ENCODE measurements around the gene SLC35E1. TPM values are rescaled to one million over a fixed set of nuclear protein-coding genes. Genes with fewer than 3 reads are reported as not detected.

SLC35E1 gene
- polyA plus RNA-seq, 1 of the 3 experiments (the other 2 are of a cell fraction) = 23.5 TPM

DNA sequence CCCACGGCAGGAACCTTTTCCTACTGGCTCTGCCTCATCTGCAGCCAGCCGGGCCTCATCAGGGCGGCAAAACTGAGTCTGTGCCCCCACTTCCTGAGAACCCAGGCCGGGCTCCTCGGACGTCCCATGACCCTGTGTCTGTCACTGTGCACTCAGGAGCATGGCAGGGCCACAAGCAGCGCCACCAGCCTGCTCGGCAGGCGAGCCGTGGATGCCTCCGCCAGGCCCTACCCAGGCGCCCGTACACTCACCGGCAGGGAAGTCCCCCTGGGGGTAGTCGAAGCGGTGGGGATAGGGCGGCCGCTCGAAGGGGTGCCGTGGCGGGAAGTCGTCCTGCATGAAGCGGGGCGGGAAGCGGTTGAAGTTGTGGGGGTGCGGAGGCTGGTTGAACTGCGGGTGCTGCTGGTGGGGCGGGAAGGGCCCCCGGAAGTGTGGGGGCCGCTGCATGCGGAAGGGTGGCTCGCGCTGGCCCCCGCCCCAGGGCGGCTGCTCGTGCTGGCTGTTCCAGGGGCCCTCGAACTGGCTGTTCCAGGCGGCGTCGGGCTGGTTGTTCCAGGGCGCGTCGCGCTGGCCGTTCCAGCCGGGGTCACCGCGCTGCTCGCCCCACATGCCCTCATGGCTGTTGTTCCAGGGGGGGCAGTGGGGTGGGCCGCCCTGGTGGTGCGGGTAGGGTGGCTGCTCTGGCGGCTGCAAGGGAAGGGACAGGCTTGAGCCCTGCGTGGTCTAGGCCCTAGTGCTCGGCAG, 47.1 kb downstream of the SLC35E1 start:
- peaks cover 30 to 78% of the 10 kb centered on the region in 2 experiments for H3K36me3 ChIP-seq (replicated peaks in 1 of 2; ENCODE audit: control insufficient read depth in 1 of 2, insufficient read depth in 2 of 2, low read length in 1 of 2)
- H3F3A ChIP-seq (replicated peaks; ENCODE audit: insufficient read depth) = no peaks in the 10 kb centered on the region
- DNase-seq = no peak
- CTCF ChIA-PET = interaction anchor here (0.9 kb wide), 1 partner anchor 16 kb away, joined by 3 read pairs; no protein-coding TSS in a partner anchor
- POLR2A ChIA-PET = no interaction called here
- no peak overlapping the region for H3K9ac ChIP-seq
- 94% methylated on average over 16 of the region's 54 CpGs for WGBS (ENCODE audit: low lambda C conversion rate)
- no peaks in the 10 kb centered on the region for H4K20me1 ChIP-seq (ENCODE audit: insufficient read depth)
- H3K9me2 ChIP-seq = no peaks in the 10 kb centered on the region
- TF ChIP-seq MEF2A (IDR thresholded peaks at IDR 0.05; ENCODE audit: borderline replicate concordance, low read depth) (no peak), GABPA (IDR thresholded peaks at IDR 0.05; ENCODE audit: low read depth) (no peak), SIN3A (IDR thresholded peaks at IDR 0.05; ENCODE audit: borderline replicate concordance, low read depth, low read length) (no peak), FOSL2 (IDR thresholded peaks at IDR 0.05; ENCODE audit: borderline replicate concordance, low read depth) (no peak), POLR2AphosphoS5 (IDR thresholded peaks at IDR 0.05; ENCODE audit: low read depth, low read length) (no peak), RCOR1 (IDR thresholded peaks at IDR 0.05; ENCODE audit: low read length) (no peak), TEAD4 (IDR thresholded peaks at IDR 0.05; ENCODE audit: borderline replicate concordance, insufficient read depth) (no peak), RAD21 (IDR thresholded peaks at IDR 0.05; ENCODE audit: low read length) (no peak), GATA2 (CRISPR knock-in tag; IDR thresholded peaks at IDR 0.05) (no peak), EZH2phosphoT487 (IDR thresholded peaks at IDR 0.05; ENCODE audit: borderline replicate concordance, low read depth) (no peak), FOXM1 (IDR thresholded peaks at IDR 0.05; ENCODE audit: low read depth) (no peak), RFX5 (IDR thresholded peaks at IDR 0.05; ENCODE audit: low read length) (no peak), SMC3 (IDR thresholded peaks at IDR 0.05; ENCODE audit: low read depth, low read length) (no peak), RXRA (IDR thresholded peaks at IDR 0.05; ENCODE audit: borderline replicate concordance, low read depth) (no peak), EP300 (IDR thresholded peaks at IDR 0.05; ENCODE audit: borderline replicate concordance in 1 of 2, low read depth in 1 of 2, low read length in 1 of 2) (no peak)
- TF ChIP-seq, protein P1, sequence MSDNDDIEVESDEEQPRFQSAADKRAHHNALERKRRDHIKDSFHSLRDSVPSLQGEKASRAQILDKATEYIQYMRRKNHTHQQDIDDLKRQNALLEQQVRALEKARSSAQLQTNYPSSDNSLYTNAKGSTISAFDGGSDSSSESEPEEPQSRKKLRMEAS (IDR thresholded peaks at IDR 0.05; ENCODE audit: low read depth) = no peak
- TF ChIP-seq, protein P2, sequence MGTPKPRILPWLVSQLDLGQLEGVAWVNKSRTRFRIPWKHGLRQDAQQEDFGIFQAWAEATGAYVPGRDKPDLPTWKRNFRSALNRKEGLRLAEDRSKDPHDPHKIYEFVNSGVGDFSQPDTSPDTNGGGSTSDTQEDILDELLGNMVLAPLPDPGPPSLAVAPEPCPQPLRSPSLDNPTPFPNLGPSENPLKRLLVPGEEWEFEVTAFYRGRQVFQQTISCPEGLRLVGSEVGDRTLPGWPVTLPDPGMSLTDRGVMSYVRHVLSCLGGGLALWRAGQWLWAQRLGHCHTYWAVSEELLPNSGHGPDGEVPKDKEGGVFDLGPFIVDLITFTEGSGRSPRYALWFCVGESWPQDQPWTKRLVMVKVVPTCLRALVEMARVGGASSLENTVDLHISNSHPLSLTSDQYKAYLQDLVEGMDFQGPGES (IDR thresholded peaks at IDR 0.05; ENCODE audit: low read depth, low read length) = no peak
- H3K4me1 ChIP-seq (ENCODE audit: control insufficient read depth in 1 of 2, insufficient read depth in 2 of 2, low read depth in 1 of 2, low read length in 1 of 2) = no peaks in the 10 kb centered on the region
- no peak overlapping the region for H3K4me3 ChIP-seq (ENCODE audit: low read depth in 2 of 2, low read length in 1 of 2)
- H3K9me3 ChIP-seq = no peaks in the 10 kb centered on the region
- H3K27me3 ChIP-seq (ENCODE audit: insufficient read depth) = no peaks in the 10 kb centered on the region
- H3K27ac ChIP-seq (ENCODE audit: low read depth in 2 of 2, low read length in 1 of 2) = no peak overlapping the region
- H3K79me2 ChIP-seq (ENCODE audit: insufficient read depth) = 0 out of 2 replicates have a peak, but pooled peaks cover 5% of the 10 kb centered on the region
- H3K4me2 ChIP-seq = no peak overlapping the region
- H2AFZ ChIP-seq (ENCODE audit: low read depth) = no peak overlapping the region
